Measurements from ENCODE around the gene ZNF578. TPM values are rescaled to one million over a fixed set of nuclear protein-coding genes. Genes with fewer than 3 reads are reported as not detected.
A peak's percentile ranks its signal among the peaks of the same experiment; 100 is the strongest.

ZNF578 gene
- total and polyA plus RNA-seq, 9 of the 15 experiments (the other 6 are each of a cell fraction or from before 2014, with no cell fraction given): 0.05 to 0.29 (median 0.15) TPM

GRCh38 chr19:52428937-52429336, 24.4 kb upstream of the ZNF578 start, which contains the start of gene ZNF534 (continued):
- TF ChIP-seq ELF1 (tag; IDR thresholded peaks at IDR 0.05) (peak; percentile 61), RBFOX2 (IDR thresholded peaks at IDR 0.05; ENCODE audit: low read depth, low read length) (peak; percentile 61), EHMT2 (IDR thresholded peaks at IDR 0.05) (peak; percentile 12; the same call in 1 of the 2 replicates)
- TF ChIP-seq, protein P1, sequence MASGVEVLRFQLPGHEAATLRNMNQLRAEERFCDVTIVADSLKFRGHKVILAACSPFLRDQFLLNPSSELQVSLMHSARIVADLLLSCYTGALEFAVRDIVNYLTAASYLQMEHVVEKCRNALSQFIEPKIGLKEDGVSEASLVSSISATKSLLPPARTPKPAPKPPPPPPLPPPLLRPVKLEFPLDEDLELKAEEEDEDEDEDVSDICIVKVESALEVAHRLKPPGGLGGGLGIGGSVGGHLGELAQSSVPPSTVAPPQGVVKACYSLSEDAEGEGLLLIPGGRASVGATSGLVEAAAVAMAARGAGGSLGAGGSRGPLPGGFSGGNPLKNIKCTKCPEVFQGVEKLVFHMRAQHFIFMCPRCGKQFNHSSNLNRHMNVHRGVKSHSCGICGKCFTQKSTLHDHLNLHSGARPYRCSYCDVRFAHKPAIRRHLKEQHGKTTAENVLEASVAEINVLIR (CRISPR knock-in tag; IDR thresholded peaks at IDR 0.05): no peak

DNA sequence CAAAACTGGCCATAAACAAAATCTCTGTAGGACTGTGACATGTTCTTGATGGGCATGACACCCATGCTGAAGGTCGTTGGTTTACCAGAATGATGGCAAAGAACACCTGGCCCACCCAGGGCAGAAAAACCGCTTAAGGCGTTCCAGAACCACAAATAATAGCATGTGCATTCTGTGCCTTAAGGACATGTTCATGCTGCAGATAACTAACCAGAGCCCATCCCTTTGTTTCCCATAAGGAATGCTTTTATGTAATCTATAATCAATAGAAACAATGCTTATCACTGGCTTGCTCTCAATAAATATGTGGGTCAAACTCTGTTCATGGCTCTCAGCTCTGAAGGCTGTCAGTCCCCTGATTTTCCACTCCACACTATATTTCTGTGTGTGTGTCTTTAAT, 11.2 kb upstream of the ZNF578 start:
- Histone ChIP-seq H3K36me3 (ENCODE audit: control insufficient read depth, insufficient read depth, low read length) (no peaks in the 10 kb centered on the region), H3K4me3 (no peak overlapping the region), H3K9me1 (ENCODE audit: control insufficient read depth, insufficient read depth, low read length) (no peaks in the 10 kb centered on the region), H3K79me2 (ENCODE audit: control insufficient read depth, insufficient read depth, low read length) (no peaks in the 10 kb centered on the region), H3K4me1 (replicated peaks in 1 of 2; ENCODE audit: control insufficient read depth in 2 of 2, insufficient read depth in 2 of 2, low read length in 2 of 2) (no peaks in the 10 kb centered on the region), H3K4me2 (ENCODE audit: insufficient read depth, low read length) (no peak overlapping the region), H3K27ac (ENCODE audit: extremely low read depth, low read depth, low read length) (no peak overlapping the region), H3K9ac (ENCODE audit: insufficient read depth in 1 of 2, low read depth in 2 of 2, low read length in 2 of 2) (no peak overlapping the region), H2AFZ (ENCODE audit: low read depth, low read length) (no peak overlapping the region), H4K20me1 (replicated peaks; ENCODE audit: control insufficient read depth, insufficient read depth, low read length) (no peaks in the 10 kb centered on the region), H3K9me3 (replicated peaks; ENCODE audit: control insufficient read depth, insufficient read depth, low read depth, low read length) (no peaks in the 10 kb centered on the region; the same call in 1 of the 2 replicates), H3K27me3 (ENCODE audit: control insufficient read depth in 2 of 2, insufficient read depth in 2 of 2, low read length in 2 of 2) (no peaks in the 10 kb centered on the region)
- ChIA-PET CTCF (ENCODE audit: low intra/inter-chr PET ratio) (no interaction called here), POLR2A (no interaction called here)
- in situ Hi-C loops (cut with MboI) (no loop called here), intact Hi-C loops (cut with micrococcal nuclease) (no loop called here)
- 0% methylated on average over 3 of the region's 3 CpGs for WGBS (ENCODE audit: insufficient coverage, low coverage, missing lambda C conversion rate)
- no TSS peak for BruUV-seq (replicated peaks)
- DNase-seq (ENCODE audit: extremely low read depth in 1 of 4, low spot score in 3 of 4) (no peak), FAIRE-seq (no peak), ATAC-seq (no peak)
- TF ChIP-seq ZBTB33 (CRISPR knock-in tag; IDR thresholded peaks at IDR 0.05): no peak
- no peak for TF ChIP-seq GABPB2 (CRISPR knock-in tag; conservative IDR thresholded peaks at IDR 0.05)
- no peak for TF ChIP-seq E2F8 (IDR thresholded peaks at IDR 0.05; ENCODE audit: low read depth, partially characterized antibody)
- no peak for TF ChIP-seq HOXB6 (CRISPR knock-in tag; IDR thresholded peaks at IDR 0.05; ENCODE audit: borderline replicate concordance)
- no peak for TF ChIP-seq ZNF41 (CRISPR knock-in tag; conservative IDR thresholded peaks at IDR 0.05)
- TF ChIP-seq NFYB (IDR thresholded peaks at IDR 0.05; ENCODE audit: extremely low read depth, insufficient read length): no peak
- no peak for TF ChIP-seq CEBPZ (IDR thresholded peaks at IDR 0.05; ENCODE audit: borderline replicate concordance, low read depth, low read length)
- TF ChIP-seq FOXA1 (IDR thresholded peaks at IDR 0.05; ENCODE audit: borderline replicate concordance): no peak
